ENCODE results near the gene FHOD3. TPM values are rescaled to one million over a fixed set of nuclear protein-coding genes. Genes with fewer than 3 reads are reported as not detected.

Gene FHOD3
- total and polyA plus RNA-seq, 2 of the 13 experiments (the other 11 are each of a cell fraction or from before 2014, with no cell fraction given), result 0.07 TPM; not detected in 1

DNA sequence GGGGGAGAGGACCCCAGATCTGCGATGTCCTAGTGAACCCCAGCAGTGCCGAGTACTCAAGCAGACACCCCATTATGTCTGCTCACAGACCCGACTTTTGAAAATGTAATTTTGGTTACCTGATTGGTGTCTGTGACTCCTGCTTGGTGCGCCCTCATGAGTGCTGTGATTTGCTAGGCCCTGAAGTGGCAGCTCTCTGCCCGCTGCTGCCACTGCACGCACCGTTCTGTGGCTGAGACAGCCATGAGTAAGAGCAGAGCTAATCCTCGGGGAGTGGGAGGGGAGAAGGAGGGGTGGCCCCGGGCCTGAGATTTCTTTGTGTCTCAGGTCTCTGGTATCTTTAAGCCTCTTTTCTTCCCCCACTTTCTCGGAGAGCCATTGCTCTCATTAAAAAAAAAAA is 18.2 kb downstream of the FHOD3 start:
- no TSS peak for BruUV-seq (replicated peaks)
- Histone ChIP-seq H3K27ac (ENCODE audit: extremely low read length, insufficient read depth, low read length) (no peak overlapping the region), H4K20me1 (ENCODE audit: insufficient read depth, low read length) (no peaks in the 10 kb centered on the region), H3K4me2 (ENCODE audit: low read depth, low read length) (no peak overlapping the region), H3K4me3 (replicated peaks in 1 of 3; ENCODE audit: insufficient read depth in 1 of 3, low read depth in 2 of 3, low read length in 3 of 3) (no peak overlapping the region), H3K36me3 (replicated peaks in 1 of 2; ENCODE audit: control insufficient read depth in 1 of 2, insufficient read depth in 2 of 2, low read length in 2 of 2) (no peaks in the 10 kb centered on the region), H3K4me1 (ENCODE audit: insufficient read depth, low read length) (no peaks in the 10 kb centered on the region), H3K27me3 (ENCODE audit: control insufficient read depth in 1 of 2, insufficient read depth in 2 of 2, low read length in 2 of 2) (peaks cover 0 to 5% of the 10 kb centered on the region in 2 experiments; a peak in 2 of 5 replicates), H3K79me2 (ENCODE audit: insufficient read depth, low read length) (no peaks in the 10 kb centered on the region), H2AFZ (ENCODE audit: low read length) (no peak overlapping the region), H3K9me3 (ENCODE audit: low read length) (no peaks in the 10 kb centered on the region), H3K9ac (ENCODE audit: insufficient read depth, low read depth, low read length) (no peak overlapping the region)
- in situ Hi-C loops (cut with HindIII; ENCODE audit: extremely low pct_ligation_motif_present, low pct_unique_long_range_greater_than_20kb) (no loop called here), intact Hi-C loops (cut with micrococcal nuclease; ENCODE audit: unreplicated experiment) (no loop called here)
- ChIA-PET POLR2A (no interaction called here), CTCF (ENCODE audit: low intra/inter-chr PET ratio, low total read pairs) (no interaction called here)
- TF ChIP-seq ZFP62 (CRISPR knock-in tag; IDR thresholded peaks at IDR 0.05) (no peak), RBFOX2 (IDR thresholded peaks at IDR 0.05; ENCODE audit: low read depth, low read length) (no peak), ZGPAT (CRISPR knock-in tag; IDR thresholded peaks at IDR 0.05) (no peak), ZNF251 (CRISPR knock-in tag; IDR thresholded peaks at IDR 0.05) (no peak), ZNF337 (CRISPR knock-in tag; IDR thresholded peaks at IDR 0.05; ENCODE audit: borderline replicate concordance, low read depth) (no peak), ZNF235 (CRISPR knock-in tag; IDR thresholded peaks at IDR 0.05; ENCODE audit: borderline replicate concordance) (no peak), ZNF234 (CRISPR knock-in tag; conservative IDR thresholded peaks at IDR 0.05) (no peak), ETV6 (CRISPR knock-in tag; conservative IDR thresholded peaks at IDR 0.05) (no peak), TFE3 (CRISPR knock-in tag; IDR thresholded peaks at IDR 0.05) (no peak), BCL6 (CRISPR knock-in tag; IDR thresholded peaks at IDR 0.05) (no peak), ZBTB21 (CRISPR knock-in tag; IDR thresholded peaks at IDR 0.05) (no peak), GATAD2A (CRISPR knock-in tag; IDR thresholded peaks at IDR 0.05) (no peak), ZNF879 (CRISPR knock-in tag; IDR thresholded peaks at IDR 0.05) (no peak), NONO (IDR thresholded peaks at IDR 0.05) (no peak), NONO (CRISPR knock-in tag; conservative IDR thresholded peaks at IDR 0.05) (no peak), ZNF20 (CRISPR knock-in tag; IDR thresholded peaks at IDR 0.05) (no peak)
- TF ChIP-seq, protein P1, sequence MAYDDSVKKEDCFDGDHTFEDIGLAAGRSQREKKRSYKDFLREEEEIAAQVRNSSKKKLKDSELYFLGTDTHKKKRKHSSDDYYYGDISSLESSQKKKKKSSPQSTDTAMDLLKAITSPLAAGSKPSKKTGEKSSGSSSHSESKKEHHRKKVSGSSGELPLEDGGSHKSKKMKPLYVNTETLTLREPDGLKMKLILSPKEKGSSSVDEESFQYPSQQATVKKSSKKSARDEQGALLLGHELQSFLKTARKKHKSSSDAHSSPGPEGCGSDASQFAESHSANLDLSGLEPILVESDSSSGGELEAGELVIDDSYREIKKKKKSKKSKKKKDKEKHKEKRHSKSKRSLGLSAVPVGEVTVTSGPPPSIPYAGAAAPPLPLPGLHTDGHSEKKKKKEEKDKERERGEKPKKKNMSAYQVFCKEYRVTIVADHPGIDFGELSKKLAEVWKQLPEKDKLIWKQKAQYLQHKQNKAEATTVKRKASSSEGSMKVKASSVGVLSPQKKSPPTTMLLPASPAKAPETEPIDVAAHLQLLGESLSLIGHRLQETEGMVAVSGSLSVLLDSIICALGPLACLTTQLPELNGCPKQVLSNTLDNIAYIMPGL (CRISPR knock-in tag; IDR thresholded peaks at IDR 0.05; ENCODE audit: borderline replicate concordance in 1 of 2, low read depth in 1 of 2), result no peak
- DNase-seq (ENCODE audit: low spot score) (no peak), ATAC-seq (no peak), FAIRE-seq (no peak)
- WGBS (ENCODE audit: low lambda C conversion rate), result 6% methylated on average over 5 of the region's 10 CpGs

Measured in HepG2 (cell line).